Epithelial cell of proximal tubule (primary cell): ENCODE results near the gene SH2D6. TPM values are rescaled to one million over a fixed set of nuclear protein-coding genes. Genes with fewer than 3 reads are reported as not detected.
A peak's percentile ranks its signal among the peaks of the same experiment; 100 is the strongest.

Source experiments
- DNase-seq: peaks from one replicate; pipeline ENCODE4 v3.0.0-alpha.2; 2011; ENCODE audit warnings: low read depth
- H3K4me3 ChIP-seq: 2 replicates; pipeline ENCODE4 v1.5.1; 2011; ENCODE audit warnings: low read depth, mild to moderate bottlenecking, low read length
- CTCF ChIP-seq: conservative IDR thresholded peaks from 2 replicates; pipeline ENCODE4 v1.5.1; 2012; ENCODE audit warnings: low read depth, mild to moderate bottlenecking, low read length
- total RNA-seq: library from RNA; depleted of rRNA; stranded (reverse); fragments of >200 nt; gene quantifications from 2 replicates; pipeline ENCODE4 v1.2.3, GENCODE V29; 2015

The SH2D6 gene
- total RNA-seq, 1 donor from 2014 or later = not detected

- H3K4me3 ChIP-seq = no peak overlapping the region
- no peak for DNase-seq
- TF ChIP-seq CTCF = peak; percentile 79
These were observed 27.4 kb upstream of the SH2D6 start for GRCh38 chr2:85390941-85391669.

GRCh38 chr2:85393836-85394235 lies 24.7 kb upstream of the SH2D6 start:
- no peak for TF ChIP-seq CTCF
- DNase-seq = no peak
- no peak overlapping the region for H3K4me3 ChIP-seq

- no peak for TF ChIP-seq CTCF
- no peak overlapping the region for H3K4me3 ChIP-seq
- DNase-seq = no peak
These were observed 24.2 kb upstream of the SH2D6 start for GRCh38 chr2:85394261-85394681.

GRCh38 chr2:85394976-85395375 lies 23.5 kb upstream of the SH2D6 start:
- TF ChIP-seq CTCF = no peak
- H3K4me3 ChIP-seq = no peak overlapping the region
- DNase-seq = no peak

- TF ChIP-seq CTCF = no peak
- DNase-seq = no peak
- H3K4me3 ChIP-seq = no peak overlapping the region
These were observed 22.5 kb upstream of the SH2D6 start for GRCh38 chr2:85395912-85396475.

GRCh38 chr2:85396531-85397470 lies 21.7 kb upstream of the SH2D6 start:
- H3K4me3 ChIP-seq = no peak overlapping the region
- DNase-seq = no peak
- no peak for TF ChIP-seq CTCF
